HepG2 (cell line): ENCODE measurements around the gene FUT3. TPM values are rescaled to one million over a fixed set of nuclear protein-coding genes. Genes with fewer than 3 reads are reported as not detected.
A peak's percentile ranks its signal among the peaks of the same experiment; 100 is the strongest.

Experiments
- BHLHE40 ChIP-seq: IDR thresholded peaks from 2 replicates; pipeline ENCODE4 v1.6.1; 2011; ENCODE audit warnings: low read length, improper control_type of control experiment
- CBX5 ChIP-seq: sonication (generic); formaldehyde crosslinking; IDR thresholded peaks from 2 replicates; pipeline ENCODE4 v1.4.0; 2020; ENCODE audit warnings: missing genetic modification reagents, borderline replicate concordance
- DR1 ChIP-seq: sonication (generic); formaldehyde crosslinking; IDR thresholded peaks from 2 replicates; pipeline ENCODE4 v1.8.0; 2021; ENCODE audit warnings: mild to moderate bottlenecking, missing genetic modification reagents, inconsistent platforms
- FIP1L1 ChIP-seq: fragments of 200-400 bp; formaldehyde crosslinking; IDR thresholded peaks from 2 replicates; pipeline ENCODE4 v1.6.1; 2018; ENCODE audit warnings: low read depth, mild to moderate bottlenecking, low read length, moderate library complexity, borderline replicate concordance; ENCODE audit not compliant: insufficient read depth
- FOXP4 ChIP-seq: sonication (generic); formaldehyde crosslinking; IDR thresholded peaks from 2 replicates; pipeline ENCODE4 v1.4.0; 2020; ENCODE audit warnings: missing genetic modification reagents
- HDAC2 ChIP-seq: sonication (generic); formaldehyde crosslinking; IDR thresholded peaks from 2 replicates; pipeline ENCODE4 v1.4.0; 2020; ENCODE audit warnings: missing genetic modification reagents
- HMG20B ChIP-seq: conservative IDR thresholded peaks from 2 replicates; pipeline ENCODE4 v1.6.1; 2016; ENCODE audit warnings: missing genetic modification reagents, missing compliant biosample characterization
- KAT7 ChIP-seq: IDR thresholded peaks from 2 replicates; pipeline ENCODE4 v1.6.1; 2018; ENCODE audit warnings: borderline replicate concordance, missing compliant biosample characterization
- KAT8 ChIP-seq: IDR thresholded peaks from 2 replicates; pipeline ENCODE4 v1.6.1; 2016; ENCODE audit warnings: missing genetic modification reagents, missing compliant biosample characterization
- PHB2 ChIP-seq: fragments of 450-650 bp; IDR thresholded peaks from 2 replicates; pipeline ENCODE4 v1.6.1; 2018; ENCODE audit not compliant: partially characterized antibody
- PRDM10 ChIP-seq: sonication (generic); formaldehyde crosslinking; IDR thresholded peaks from 2 replicates; pipeline ENCODE4 v1.4.0; 2020; ENCODE audit warnings: low read depth, missing genetic modification reagents
- SMAD3 ChIP-seq: sonication (generic); formaldehyde crosslinking; IDR thresholded peaks from 2 replicates; pipeline ENCODE4 v1.4.0; 2020; ENCODE audit warnings: missing genetic modification reagents
- SP2 ChIP-seq: sonication (generic); formaldehyde crosslinking; IDR thresholded peaks from 2 replicates; pipeline ENCODE4 v1.5.1; 2020; ENCODE audit warnings: mild to moderate bottlenecking, missing genetic modification reagents
- ZBTB33 ChIP-seq: sonication (generic); formaldehyde crosslinking; IDR thresholded peaks from 2 replicates; pipeline ENCODE4 v1.4.0; 2020; ENCODE audit warnings: missing genetic modification reagents
- ZBTB7B ChIP-seq: sonication (generic); formaldehyde crosslinking; IDR thresholded peaks from 2 replicates; pipeline ENCODE4 v1.4.0; 2020; ENCODE audit warnings: missing genetic modification reagents
- ZMYM4 ChIP-seq: sonication (generic); formaldehyde crosslinking; IDR thresholded peaks from 2 replicates; pipeline ENCODE4 v1.8.1; 2023; ENCODE audit warnings: mild to moderate bottlenecking, missing genetic modification reagents
- ZNF235 ChIP-seq: sonication (generic); formaldehyde crosslinking; IDR thresholded peaks from 2 replicates; pipeline ENCODE4 v1.8.1; 2023; ENCODE audit warnings: mild to moderate bottlenecking, missing genetic modification reagents, borderline replicate concordance
- ZNF564 ChIP-seq: sonication (generic); formaldehyde crosslinking; IDR thresholded peaks from 2 replicates; pipeline ENCODE4 v1.8.1; 2023; ENCODE audit warnings: mild to moderate bottlenecking, missing genetic modification reagents
- ZNF570 ChIP-seq: sonication (generic); formaldehyde crosslinking; IDR thresholded peaks from 2 replicates; pipeline ENCODE4 v1.4.0; 2020; ENCODE audit warnings: mild to moderate bottlenecking, missing genetic modification reagents, borderline replicate concordance
- polyA plus RNA-seq, 8 experiments: library from polyadenylated mRNA; depleted of rRNA in 3 of 8; stranded (reverse) in 7 of 8; unstranded in 1 of 8; fragments of >200 nt; fragmentation: Illumina TruSeq in 4 of 8; extraction: Trizol in 4 of 8; gene quantifications; 2 replicates each; pipeline versions ENCODE4 v1.2.1 to v1.2.3, GENCODE V29; 2011 to 2016; ENCODE audit warnings: low read depth in 4 of 8, missing spikeins in 1 of 8, mixed read lengths in 1 of 8; ENCODE audit not compliant: insufficient read depth in 1 of 8
- total RNA-seq, 5 experiments: library from RNA; depleted of rRNA; stranded (reverse); fragments of >200 nt; fragmentation: Illumina TruSeq; extraction: Trizol; gene quantifications; 2 replicates each; pipeline ENCODE4 v1.2.3, GENCODE V29; 2016; ENCODE audit warnings: low read depth in 1 of 5
- TF ChIP-seq, protein P1 (sequence below): sonication (generic); formaldehyde crosslinking; IDR thresholded peaks from 2 replicates; pipeline ENCODE4 v1.5.0; 2020; ENCODE audit warnings: missing genetic modification reagents

The FUT3 gene
- total and polyA plus RNA-seq, 2 of the 13 experiments (the other 11 are each of a cell fraction or from before 2014, with no cell fraction given) = 0.53 to 1.1 TPM

DNA sequence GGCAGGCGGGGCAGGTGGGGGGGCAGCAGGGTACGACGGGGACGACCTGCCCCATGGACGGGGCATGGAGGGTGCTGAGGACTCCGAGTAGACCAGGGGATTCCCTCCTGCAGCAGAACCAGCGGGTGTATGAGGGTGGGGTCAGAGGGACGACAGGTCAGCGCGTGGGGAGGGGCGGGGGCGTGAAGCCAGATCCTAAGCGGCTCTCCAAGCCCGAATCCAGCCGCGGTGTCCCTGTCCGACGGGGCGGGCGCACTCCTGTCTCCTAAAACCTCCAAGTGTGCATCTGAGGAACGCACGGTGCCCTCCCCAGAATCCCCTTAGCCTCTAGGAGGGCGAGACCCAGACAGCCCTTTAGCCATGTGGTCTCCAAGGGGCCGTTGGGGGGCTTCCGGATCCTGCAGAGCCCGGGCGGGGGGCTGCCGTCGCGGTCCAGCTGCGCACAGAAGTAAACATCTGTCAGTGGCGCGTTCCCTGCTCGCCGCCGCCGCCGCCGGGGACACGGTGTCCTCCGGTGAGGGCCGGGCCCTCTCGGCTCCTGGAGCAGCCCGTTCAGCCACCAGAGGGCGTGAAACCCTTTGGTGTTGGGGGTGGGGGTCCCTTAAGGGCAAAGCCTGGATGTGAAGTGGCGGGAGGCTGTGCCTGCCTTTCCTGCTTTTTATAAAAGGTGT, 45.7 kb downstream of the FUT3 start (continued):
- TF ChIP-seq, protein P1, sequence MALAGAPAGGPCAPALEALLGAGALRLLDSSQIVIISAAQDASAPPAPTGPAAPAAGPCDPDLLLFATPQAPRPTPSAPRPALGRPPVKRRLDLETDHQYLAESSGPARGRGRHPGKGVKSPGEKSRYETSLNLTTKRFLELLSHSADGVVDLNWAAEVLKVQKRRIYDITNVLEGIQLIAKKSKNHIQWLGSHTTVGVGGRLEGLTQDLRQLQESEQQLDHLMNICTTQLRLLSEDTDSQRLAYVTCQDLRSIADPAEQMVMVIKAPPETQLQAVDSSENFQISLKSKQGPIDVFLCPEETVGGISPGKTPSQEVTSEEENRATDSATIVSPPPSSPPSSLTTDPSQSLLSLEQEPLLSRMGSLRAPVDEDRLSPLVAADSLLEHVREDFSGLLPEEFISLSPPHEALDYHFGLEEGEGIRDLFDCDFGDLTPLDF (CRISPR knock-in tag) = no peak
- TF ChIP-seq PHB2 (no peak), KAT8 (peak; percentile 39; the same call in 1 of the 2 replicates), FIP1L1 (no peak), ZBTB33 (CRISPR knock-in tag) (peak; percentile 72; the same call in 1 of the 2 replicates), HMG20B (0 out of 2 replicates have a peak, but pooled peaks have one; percentile 37), BHLHE40 (no peak), FOXP4 (CRISPR knock-in tag) (0 out of 2 replicates have a peak, but pooled peaks have one; percentile 16), CBX5 (CRISPR knock-in tag) (peak; percentile 81; the same call in 1 of the 2 replicates), HDAC2 (CRISPR knock-in tag) (peak; percentile 70), SMAD3 (CRISPR knock-in tag) (no peak), ZNF564 (peak; percentile 64; the same call in 1 of the 2 replicates), ZNF570 (no peak), DR1 (0 out of 2 replicates have a peak, but pooled peaks have one; percentile 24), ZBTB7B (CRISPR knock-in tag) (peak; percentile 82; the same call in 1 of the 2 replicates), PRDM10 (no peak), KAT7 (CRISPR knock-in tag) (peak; percentile 43; the same call in 1 of the 2 replicates), ZMYM4 (CRISPR knock-in tag) (no peak), SP2 (CRISPR knock-in tag) (no peak), ZNF235 (peak; percentile 67; the same call in 1 of the 2 replicates)
